Suprapubic skin (tissue), 4 donors: Measurements from ENCODE around the gene ZNF800. TPM values are rescaled to one million over a fixed set of nuclear protein-coding genes. Genes with fewer than 3 reads are reported as not detected.

ENCODE experiments used
- DNase-seq, 2 donors: peaks; one replicate each; pipeline ENCODE4 v3.0.0-alpha.2; 2019; ENCODE audit warnings: low spot score in 2 of 2
- H3K27ac ChIP-seq: fragments of 200-600 bp; sonication (generic); one replicate; pipeline ENCODE4 v1.5.1; 2019
- H3K27me3 ChIP-seq: fragments of 200-600 bp; sonication (generic); one replicate; pipeline ENCODE4 v1.5.1; 2019
- H3K36me3 ChIP-seq: fragments of 200-600 bp; sonication (generic); one replicate; pipeline ENCODE4 v1.5.1; 2019
- H3K4me1 ChIP-seq: fragments of 200-600 bp; sonication (generic); one replicate; pipeline ENCODE4 v1.5.1; 2019
- H3K4me3 ChIP-seq: fragments of 200-600 bp; sonication (generic); one replicate; pipeline ENCODE4 v1.5.1; 2019; ENCODE audit warnings: mild to moderate bottlenecking
- H3K9me3 ChIP-seq: fragments of 200-600 bp; sonication (generic); one replicate; pipeline ENCODE4 v1.5.1; 2019
- EP300 ChIP-seq: sonication (generic); formaldehyde crosslinking; IDR thresholded peaks from one replicate; pipeline ENCODE4 v1.6.1; 2017; ENCODE audit warnings: antibody characterized with exemption
- POLR2A ChIP-seq, 2 donors: fragments of 450-650 bp; IDR thresholded peaks; one replicate each; pipeline ENCODE4 v1.6.1; 2017; ENCODE audit warnings: antibody characterized with exemption in 2 of 2, mild to moderate bottlenecking in 2 of 2, moderate library complexity in 2 of 2
- POLR2AphosphoS5 ChIP-seq, 3 donors: sonication (generic); formaldehyde crosslinking; IDR thresholded peaks; one replicate each; pipeline ENCODE4 v1.6.1; 2017; ENCODE audit warnings: antibody characterized with exemption in 3 of 3
- WGBS: methylation state at CpG from one replicate; pipeline ENCODE4 v1.1.5; 2018; 5-methylcytosine and 5-hydroxymethylcytosine counted together
- total RNA-seq, 4 donors: library from RNA; depleted of rRNA; stranded (reverse); fragments of >200 nt; gene quantifications; one replicate each; pipeline ENCODE4 v1.1.0, GENCODE V29; 2016
- TF ChIP-seq, protein P1 (sequence below), 2 donors: fragments of 200-600 bp in 1 of 2; fragments of 450-650 bp in 1 of 2; sonication (generic) in 1 of 2; IDR thresholded peaks; one replicate each; pipeline ENCODE4 v1.5.1; 2016 to 2019; ENCODE audit warnings: antibody characterized with exemption in 2 of 2, mild to moderate bottlenecking in 1 of 2, moderate library complexity in 1 of 2

ZNF800 gene, protein sequence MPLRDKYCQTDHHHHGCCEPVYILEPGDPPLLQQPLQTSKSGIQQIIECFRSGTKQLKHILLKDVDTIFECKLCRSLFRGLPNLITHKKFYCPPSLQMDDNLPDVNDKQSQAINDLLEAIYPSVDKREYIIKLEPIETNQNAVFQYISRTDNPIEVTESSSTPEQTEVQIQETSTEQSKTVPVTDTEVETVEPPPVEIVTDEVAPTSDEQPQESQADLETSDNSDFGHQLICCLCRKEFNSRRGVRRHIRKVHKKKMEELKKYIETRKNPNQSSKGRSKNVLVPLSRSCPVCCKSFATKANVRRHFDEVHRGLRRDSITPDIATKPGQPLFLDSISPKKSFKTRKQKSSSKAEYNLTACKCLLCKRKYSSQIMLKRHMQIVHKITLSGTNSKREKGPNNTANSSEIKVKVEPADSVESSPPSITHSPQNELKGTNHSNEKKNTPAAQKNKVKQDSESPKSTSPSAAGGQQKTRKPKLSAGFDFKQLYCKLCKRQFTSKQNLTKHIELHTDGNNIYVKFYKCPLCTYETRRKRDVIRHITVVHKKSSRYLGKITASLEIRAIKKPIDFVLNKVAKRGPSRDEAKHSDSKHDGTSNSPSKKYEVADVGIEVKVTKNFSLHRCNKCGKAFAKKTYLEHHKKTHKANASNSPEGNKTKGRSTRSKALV
- 10 to 100 TPM; 41.7 to 57.3 (median 49.7) TPM for total RNA-seq

DNA sequence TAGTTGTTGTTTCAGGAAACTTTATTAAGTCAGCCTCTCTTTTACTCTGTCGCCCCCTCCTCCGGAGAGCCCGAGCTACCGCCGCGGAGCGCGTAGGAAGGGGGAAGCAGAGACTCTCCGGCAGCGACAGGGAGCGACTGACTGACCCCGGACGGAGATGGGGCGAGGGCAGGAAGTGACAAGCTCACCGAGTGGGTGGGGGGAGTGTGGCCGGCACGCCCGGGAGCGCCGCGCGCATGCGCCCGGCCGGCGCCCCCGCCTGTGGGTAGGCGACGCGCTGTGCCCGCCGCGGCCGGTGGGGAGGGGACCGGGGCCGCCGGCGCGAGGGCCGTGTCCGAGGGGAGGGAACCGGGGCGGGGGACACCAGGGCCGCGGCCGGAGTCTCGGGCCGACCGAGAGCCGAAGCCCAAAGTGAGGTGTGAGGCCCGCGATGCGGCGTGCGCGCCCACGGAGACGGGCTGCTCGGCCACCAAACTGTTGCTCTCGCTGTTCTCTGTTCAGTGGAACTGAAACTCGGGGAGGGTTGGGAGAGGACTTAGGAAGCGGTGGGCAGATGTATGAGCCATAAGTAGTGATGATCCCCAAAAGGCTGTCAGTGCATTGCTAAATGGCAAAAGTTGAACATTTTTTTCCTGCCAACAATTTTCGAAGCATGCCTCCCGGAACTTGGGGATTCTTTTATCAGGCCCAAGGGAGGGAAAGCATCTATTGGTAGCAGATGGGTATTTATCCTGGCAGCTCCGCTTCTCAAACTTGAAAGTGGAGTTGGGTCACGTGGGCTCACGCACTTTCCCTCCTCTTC, at the start of gene ZNF800:
TSS of gene ZNF800 (minus strand) at position 143 of the 802 bp plus-strand sequence. CDS start 1,151 bp downstream, outside the sequence.
- DNase-seq, result peak; percentile 94
- Histone ChIP-seq H3K27me3 (no peaks in the 10 kb centered on the region), H3K27ac (peak within 1 kb of the TSS; percentile 98), H3K4me1 (peaks cover 34% of the 10 kb centered on the region), H3K36me3 (peaks cover 8% of the 10 kb centered on the region), H3K9me3 (no peaks in the 10 kb centered on the region), H3K4me3 (peak within 1 kb of the TSS; percentile 99)
- 0% methylated on average over 28 of the region's 67 CpGs for WGBS
- TF ChIP-seq, protein P1, sequence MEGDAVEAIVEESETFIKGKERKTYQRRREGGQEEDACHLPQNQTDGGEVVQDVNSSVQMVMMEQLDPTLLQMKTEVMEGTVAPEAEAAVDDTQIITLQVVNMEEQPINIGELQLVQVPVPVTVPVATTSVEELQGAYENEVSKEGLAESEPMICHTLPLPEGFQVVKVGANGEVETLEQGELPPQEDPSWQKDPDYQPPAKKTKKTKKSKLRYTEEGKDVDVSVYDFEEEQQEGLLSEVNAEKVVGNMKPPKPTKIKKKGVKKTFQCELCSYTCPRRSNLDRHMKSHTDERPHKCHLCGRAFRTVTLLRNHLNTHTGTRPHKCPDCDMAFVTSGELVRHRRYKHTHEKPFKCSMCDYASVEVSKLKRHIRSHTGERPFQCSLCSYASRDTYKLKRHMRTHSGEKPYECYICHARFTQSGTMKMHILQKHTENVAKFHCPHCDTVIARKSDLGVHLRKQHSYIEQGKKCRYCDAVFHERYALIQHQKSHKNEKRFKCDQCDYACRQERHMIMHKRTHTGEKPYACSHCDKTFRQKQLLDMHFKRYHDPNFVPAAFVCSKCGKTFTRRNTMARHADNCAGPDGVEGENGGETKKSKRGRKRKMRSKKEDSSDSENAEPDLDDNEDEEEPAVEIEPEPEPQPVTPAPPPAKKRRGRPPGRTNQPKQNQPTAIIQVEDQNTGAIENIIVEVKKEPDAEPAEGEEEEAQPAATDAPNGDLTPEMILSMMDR (IDR thresholded peaks at IDR 0.05), result no peak
- TF ChIP-seq POLR2A (IDR thresholded peaks at IDR 0.05) (peak; percentile 66 to 94), POLR2AphosphoS5 (IDR thresholded peaks at IDR 0.05) (peak; percentile 9 to 53 (median 34))

DNA sequence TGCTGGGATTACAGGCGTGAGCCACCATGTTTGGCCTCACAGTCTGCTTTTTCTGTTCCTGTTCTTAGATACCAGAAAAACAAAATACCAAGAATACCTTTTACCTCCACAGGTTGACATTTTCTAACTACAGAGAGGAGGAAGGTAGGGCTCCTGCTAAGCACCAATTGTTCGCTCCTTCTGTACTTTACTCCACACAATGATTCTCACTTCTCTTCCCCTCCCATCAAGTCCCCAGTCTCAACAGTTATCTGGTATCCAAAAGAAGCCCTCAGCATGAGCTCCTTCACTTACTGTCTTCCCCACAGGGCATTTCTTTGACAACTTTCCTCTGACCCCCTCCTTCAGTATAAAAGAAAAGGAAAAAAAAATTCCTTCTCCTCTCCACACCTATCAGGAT, 47.7 kb upstream of the ZNF800 start:
- no peak for TF ChIP-seq POLR2AphosphoS5 (IDR thresholded peaks at IDR 0.05)
- no peak for TF ChIP-seq EP300
- no peak for TF ChIP-seq POLR2A (IDR thresholded peaks at IDR 0.05)
- TF ChIP-seq, protein P1 (IDR thresholded peaks at IDR 0.05), result no peak
- Histone ChIP-seq H3K27me3 (peaks cover 2% of the 10 kb centered on the region), H3K4me1 (no peaks in the 10 kb centered on the region), H3K27ac (no peak overlapping the region), H3K36me3 (no peaks in the 10 kb centered on the region), H3K4me3 (no peak overlapping the region), H3K9me3 (no peaks in the 10 kb centered on the region)
- no peak for DNase-seq
- 95% methylated on average over 2 of the region's 2 CpGs for WGBS

DNA sequence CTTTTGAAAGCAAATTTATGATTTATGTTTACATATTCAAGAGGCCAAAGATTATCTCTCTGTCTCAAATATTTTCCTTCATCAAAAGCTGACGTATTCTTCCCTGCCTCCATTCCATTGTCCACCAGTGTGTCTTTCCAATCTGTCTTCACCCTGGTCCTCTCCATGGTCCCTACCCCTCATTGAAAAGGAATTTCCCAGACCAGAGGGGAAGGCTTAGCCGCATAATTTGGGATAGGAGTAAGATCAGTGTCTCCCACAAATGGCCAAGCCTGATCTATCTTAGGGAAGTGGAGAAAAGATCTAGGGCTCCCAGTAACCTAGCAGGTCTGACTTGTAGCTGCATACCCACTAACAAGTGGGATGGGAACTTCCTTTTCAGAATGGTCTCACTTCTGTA, 46.3 kb upstream of the ZNF800 start:
- TF ChIP-seq POLR2AphosphoS5 (IDR thresholded peaks at IDR 0.05) (no peak), EP300 (no peak), POLR2A (IDR thresholded peaks at IDR 0.05) (no peak)
- TF ChIP-seq, protein P1 (IDR thresholded peaks at IDR 0.05), result no peak
- WGBS, result 70% methylated on average over 2 of the region's 2 CpGs

DNA sequence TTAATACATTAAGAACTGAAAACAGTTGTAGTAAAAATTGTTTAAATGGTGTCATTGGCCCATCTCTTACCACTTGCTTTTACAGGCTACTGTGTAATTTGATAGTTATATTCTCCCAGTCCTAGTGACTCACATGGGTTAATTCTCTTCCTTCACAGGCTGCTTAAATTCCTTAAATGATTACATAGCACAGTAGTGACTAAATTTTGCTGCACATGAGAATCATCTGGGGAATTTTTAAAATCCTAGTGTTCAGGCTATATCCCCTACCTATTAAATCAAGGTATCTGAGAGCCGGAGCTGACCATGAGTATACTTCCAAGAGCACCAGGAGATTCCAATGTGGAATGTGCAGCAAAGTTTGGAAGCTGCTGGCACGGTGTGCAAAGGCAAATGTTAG, 45.3 kb upstream of the ZNF800 start:
- no peak for DNase-seq
- TF ChIP-seq EP300 (no peak), POLR2A (IDR thresholded peaks at IDR 0.05) (no peak), POLR2AphosphoS5 (IDR thresholded peaks at IDR 0.05) (no peak)
- TF ChIP-seq, protein P1 (IDR thresholded peaks at IDR 0.05), result no peak
- Histone ChIP-seq H3K36me3 (no peaks in the 10 kb centered on the region), H3K27me3 (peaks cover 2% of the 10 kb centered on the region), H3K9me3 (no peaks in the 10 kb centered on the region), H3K4me1 (no peaks in the 10 kb centered on the region), H3K27ac (no peak overlapping the region), H3K4me3 (no peak overlapping the region)
- WGBS, result 36% methylated on average over 2 of the region's 2 CpGs

More for the DNA sequence above, 46.3 kb upstream of the ZNF800 start:
- H3K27me3 ChIP-seq, result peaks cover 2% of the 10 kb centered on the region
- H3K27ac ChIP-seq, result no peak overlapping the region
- no peaks in the 10 kb centered on the region for H3K36me3 ChIP-seq
- DNase-seq, result no peak
- no peak overlapping the region for H3K4me3 ChIP-seq
- H3K9me3 ChIP-seq, result no peaks in the 10 kb centered on the region
- no peaks in the 10 kb centered on the region for H3K4me1 ChIP-seq
